Esophagus muscularis mucosa (tissue), 4 donors: Measurements from ENCODE around the gene ASB1. TPM values are rescaled to one million over a fixed set of nuclear protein-coding genes. Genes with fewer than 3 reads are reported as not detected.
A peak's percentile ranks its signal among the peaks of the same experiment; 100 is the strongest.

Source experiments
- DNase-seq: peaks from one replicate; pipeline ENCODE4 v3.0.0-alpha.2; 2017; ENCODE audit errors: extremely low spot score
- H3K27ac ChIP-seq, 4 donors: fragments of 200-600 bp; sonication (generic); replicated peaks in 1 of 4; 1 replicate in 3 of 4; 2 replicates in 1 of 4; pipeline ENCODE4 v1.5.1; 2016 to 2019; ENCODE audit warnings: mild to moderate bottlenecking in 1 of 4
- H3K27me3 ChIP-seq, 4 donors: fragments of 200-600 bp; sonication (generic); one replicate each; pipeline versions ENCODE4 v1.5.1 to v1.6.0; 2016 to 2019
- H3K36me3 ChIP-seq, 4 donors: fragments of 200-600 bp; sonication (generic); one replicate each; pipeline ENCODE4 v1.5.1; 2016 to 2019
- H3K4me1 ChIP-seq, 4 donors: fragments of 200-600 bp; sonication (generic); one replicate each; pipeline ENCODE4 v1.5.1; 2016 to 2019
- H3K4me3 ChIP-seq, 4 donors: fragments of 200-600 bp; sonication (generic); 1 replicate in 2 of 4; 2 replicates in 2 of 4; pipeline ENCODE4 v1.5.1; 2016 to 2019; ENCODE audit warnings: mild to moderate bottlenecking in 4 of 4, moderate library complexity in 1 of 4
- H3K9me3 ChIP-seq, 4 donors: fragments of 200-600 bp; sonication (generic); 1 replicate in 3 of 4; 2 replicates in 1 of 4; pipeline ENCODE4 v1.5.1; 2016 to 2019
- EP300 ChIP-seq: sonication (generic); formaldehyde crosslinking; IDR thresholded peaks from one replicate; pipeline ENCODE4 v1.6.1; 2017; ENCODE audit warnings: antibody characterized with exemption
- POLR2A ChIP-seq: fragments of 450-650 bp; IDR thresholded peaks from one replicate; pipeline ENCODE4 v1.6.1; 2017; ENCODE audit warnings: antibody characterized with exemption, moderate library complexity, mild to moderate bottlenecking, low read depth
- POLR2AphosphoS5 ChIP-seq, 2 donors: sonication (generic); formaldehyde crosslinking; IDR thresholded peaks; one replicate each; pipeline ENCODE4 v1.6.1; 2017; ENCODE audit warnings: antibody characterized with exemption in 2 of 2
- WGBS: methylation state at CpG from one replicate; pipeline ENCODE4 v1.1.5; 2018; 5-methylcytosine and 5-hydroxymethylcytosine counted together
- intact Hi-C: fragments of 100-400 bp; cut with DNase I; formaldehyde crosslinking; loops from one replicate; pipeline ENCODE4 v1.15.1; 2023
- total RNA-seq, 4 donors: library from RNA; depleted of rRNA; stranded (reverse); fragments of >200 nt; gene quantifications; one replicate each; pipeline versions ENCODE4 v1.1.0 to v1.2.1, GENCODE V29; 2016
- TF ChIP-seq, protein P1 (sequence below), 3 experiments: fragments of 200-600 bp in 2 of 3; fragments of 450-650 bp in 1 of 3; sonication (generic) in 2 of 3; IDR thresholded peaks; one replicate each; pipeline ENCODE4 v1.5.1; 2017 to 2019; ENCODE audit warnings: antibody characterized with exemption in 3 of 3, mild to moderate bottlenecking in 2 of 3, moderate library complexity in 1 of 3

The ASB1 gene
- total RNA-seq, 4 donors from 2014 or later = 19.9 to 42.1 (median 33.9) TPM

DNA sequence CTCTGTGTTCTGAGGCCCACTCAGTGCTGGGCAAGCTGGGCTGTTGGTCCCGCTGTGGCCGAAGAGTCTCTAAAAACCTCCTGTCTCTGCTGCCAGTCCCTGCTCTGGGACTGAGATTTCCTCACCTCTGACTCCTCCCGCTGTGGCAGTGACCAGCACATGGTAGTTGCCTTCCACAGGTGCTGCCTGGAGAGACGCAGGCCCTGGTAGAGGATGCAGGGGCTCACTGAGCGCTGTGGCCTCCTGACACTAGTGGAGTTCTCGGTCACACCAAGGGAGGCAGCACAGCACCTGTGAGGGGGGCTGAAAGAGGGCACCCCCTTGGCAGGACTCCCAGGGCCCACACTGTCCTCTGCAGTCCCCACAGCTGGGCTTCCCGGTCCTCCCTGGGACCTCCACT lies 3.8 kb upstream of the ASB1 start:
- H3K27ac ChIP-seq = no peak overlapping the region
- H3K4me1 ChIP-seq = peaks cover 21 to 31% (median 29%) of the 10 kb centered on the region in 4 donors
- TF ChIP-seq, protein P1, sequence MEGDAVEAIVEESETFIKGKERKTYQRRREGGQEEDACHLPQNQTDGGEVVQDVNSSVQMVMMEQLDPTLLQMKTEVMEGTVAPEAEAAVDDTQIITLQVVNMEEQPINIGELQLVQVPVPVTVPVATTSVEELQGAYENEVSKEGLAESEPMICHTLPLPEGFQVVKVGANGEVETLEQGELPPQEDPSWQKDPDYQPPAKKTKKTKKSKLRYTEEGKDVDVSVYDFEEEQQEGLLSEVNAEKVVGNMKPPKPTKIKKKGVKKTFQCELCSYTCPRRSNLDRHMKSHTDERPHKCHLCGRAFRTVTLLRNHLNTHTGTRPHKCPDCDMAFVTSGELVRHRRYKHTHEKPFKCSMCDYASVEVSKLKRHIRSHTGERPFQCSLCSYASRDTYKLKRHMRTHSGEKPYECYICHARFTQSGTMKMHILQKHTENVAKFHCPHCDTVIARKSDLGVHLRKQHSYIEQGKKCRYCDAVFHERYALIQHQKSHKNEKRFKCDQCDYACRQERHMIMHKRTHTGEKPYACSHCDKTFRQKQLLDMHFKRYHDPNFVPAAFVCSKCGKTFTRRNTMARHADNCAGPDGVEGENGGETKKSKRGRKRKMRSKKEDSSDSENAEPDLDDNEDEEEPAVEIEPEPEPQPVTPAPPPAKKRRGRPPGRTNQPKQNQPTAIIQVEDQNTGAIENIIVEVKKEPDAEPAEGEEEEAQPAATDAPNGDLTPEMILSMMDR (IDR thresholded peaks at IDR 0.05) = no peak
- TF ChIP-seq POLR2AphosphoS5 (IDR thresholded peaks at IDR 0.05) (no peak), EP300 (no peak), POLR2A (no peak)
- 92% methylated on average over 2 of the region's 7 CpGs for whole genome bisulfite sequencing
- no peaks in the 10 kb centered on the region for H3K9me3 ChIP-seq
- H3K36me3 ChIP-seq = no peaks in the 10 kb centered on the region
- intact Hi-C loops = no loop called here
- H3K27me3 ChIP-seq = no peaks in the 10 kb centered on the region
- DNase-seq = no peak
- H3K4me3 ChIP-seq = no peak overlapping the region

- Histone ChIP-seq H3K27ac (no peak overlapping the region), H3K27me3 (no peaks in the 10 kb centered on the region), H3K4me3 (no peak overlapping the region), H3K9me3 (no peaks in the 10 kb centered on the region), H3K4me1 (peaks cover 29 to 39% (median 36%) of the 10 kb centered on the region in 4 donors), H3K36me3 (no peaks in the 10 kb centered on the region)
- DNase-seq = no peak
- intact Hi-C loops = no loop called here
- TF ChIP-seq, protein P1 (IDR thresholded peaks at IDR 0.05) = no peak
- TF ChIP-seq POLR2AphosphoS5 (IDR thresholded peaks at IDR 0.05) (no peak), EP300 (no peak)
- 88% methylated on average over 9 of the region's 9 CpGs for WGBS
These were observed 3.0 kb upstream of the ASB1 start for GRCh38 chr2:238423561-238424312.

GRCh38 chr2:238424313-238424700 lies 2.4 kb upstream of the ASB1 start:
- H3K27me3 ChIP-seq = no peaks in the 10 kb centered on the region
- intact Hi-C loops = no loop called here
- no peaks in the 10 kb centered on the region for H3K9me3 ChIP-seq
- DNase-seq = no peak
- H3K4me1 ChIP-seq = peaks cover 33 to 45% (median 39%) of the 10 kb centered on the region in 4 donors
- TF ChIP-seq, protein P1 (IDR thresholded peaks at IDR 0.05) = no peak
- TF ChIP-seq POLR2AphosphoS5 (IDR thresholded peaks at IDR 0.05) (no peak), POLR2A (no peak), EP300 (no peak)
- H3K4me3 ChIP-seq = no peak overlapping the region
- no peak overlapping the region for H3K27ac ChIP-seq
- WGBS = 51% methylated on average over 3 of the region's 3 CpGs
- H3K36me3 ChIP-seq = no peaks in the 10 kb centered on the region

GRCh38 chr2:238425505-238425978 lies 1.2 kb upstream of the ASB1 start:
- H3K27me3 ChIP-seq = no peaks in the 10 kb centered on the region
- intact Hi-C loops = no loop called here
- H3K4me1 ChIP-seq = peaks cover 29 to 45% (median 37%) of the 10 kb centered on the region in 4 donors
- H3K9me3 ChIP-seq = peaks cover 0 to 4% (median 0%) of the 10 kb centered on the region in 4 donors
- DNase-seq = no peak
- TF ChIP-seq, protein P1 (IDR thresholded peaks at IDR 0.05) = no peak
- no peak for TF ChIP-seq POLR2AphosphoS5 (IDR thresholded peaks at IDR 0.05)
- no peak for TF ChIP-seq POLR2A
- no peak for TF ChIP-seq EP300
- peak overlapping the region in 3 of 4 donors; percentile 84 to 88 (median 85) for H3K27ac ChIP-seq
- WGBS = 73% methylated on average over 15 of the region's 16 CpGs
- peak overlapping the region; percentile 72 to 94 (median 84) for H3K4me3 ChIP-seq
- peaks cover 0 to 3% (median 2%) of the 10 kb centered on the region in 4 donors for H3K36me3 ChIP-seq
